Transverse colon (tissue), 4 donors: ENCODE measurements around the gene GRIK4. TPM values are rescaled to one million over a fixed set of nuclear protein-coding genes. Genes with fewer than 3 reads are reported as not detected.

Experiments used
- DNase-seq: peaks from one replicate; pipeline ENCODE4 v3.0.0-alpha.2; 2019
- H3K27ac ChIP-seq, 4 donors: fragments of 200-600 bp; sonication (generic); 2 replicates each; pipeline ENCODE4 v1.5.1; 2016 to 2018; ENCODE audit warnings: inconsistent platforms in 4 of 4
- H3K27me3 ChIP-seq: fragments of 200-600 bp; sonication (generic); 2 replicates; pipeline ENCODE4 v1.5.1; 2017; ENCODE audit warnings: inconsistent platforms
- H3K36me3 ChIP-seq, 4 donors: fragments of 200-600 bp; sonication (generic); 2 replicates each; pipeline ENCODE4 v1.5.1; 2017 to 2019; ENCODE audit warnings: inconsistent platforms in 4 of 4
- H3K4me1 ChIP-seq, 4 donors: fragments of 200-600 bp; sonication (generic); 2 replicates each; pipeline ENCODE4 v1.5.1; 2017 to 2020; ENCODE audit warnings: inconsistent platforms in 4 of 4
- H3K4me3 ChIP-seq, 4 donors: fragments of 200-600 bp; sonication (generic); 1 replicate in 1 of 4; 2 replicates in 3 of 4; pipeline versions ENCODE4 v1.5.1 to v1.6.1; 2017 to 2019; ENCODE audit warnings: inconsistent platforms in 4 of 4
- H3K9me3 ChIP-seq, 2 donors: fragments of 200-600 bp; sonication (generic); 2 replicates each; pipeline ENCODE4 v1.5.1; 2017 to 2019; ENCODE audit warnings: inconsistent platforms in 2 of 2
- CTCF ChIP-seq, 5 experiments: fragments of 200-600 bp in 3 of 5; fragments of 450-650 bp in 2 of 5; sonication (generic) in 3 of 5; IDR thresholded peaks; 1 replicate in 2 of 5; 2 replicates in 3 of 5; pipeline ENCODE4 v1.5.1; 2016 to 2017; ENCODE audit warnings: antibody characterized with exemption in 5 of 5, inconsistent platforms in 3 of 5, mild to moderate bottlenecking in 2 of 5, moderate library complexity in 1 of 5
- EP300 ChIP-seq: sonication (generic); formaldehyde crosslinking; IDR thresholded peaks from one replicate; pipeline ENCODE4 v1.6.1; 2017; ENCODE audit warnings: antibody characterized with exemption, low read depth
- POLR2A ChIP-seq: fragments of 450-650 bp; IDR thresholded peaks from one replicate; pipeline ENCODE4 v1.6.1; 2016; ENCODE audit warnings: antibody characterized with exemption, mild to moderate bottlenecking, moderate library complexity
- POLR2AphosphoS5 ChIP-seq, 3 donors: sonication (generic); formaldehyde crosslinking; IDR thresholded peaks; one replicate each; pipeline ENCODE4 v1.6.1; 2016; ENCODE audit warnings: antibody characterized with exemption in 3 of 3
- WGBS, 2 donors: methylation state at CpG; one replicate each; pipeline ENCODE4 v1.1.5; 2018; ENCODE audit warnings: low coverage in 1 of 2; 5-methylcytosine and 5-hydroxymethylcytosine counted together
- in situ Hi-C, 4 donors: fragments of 200-750 bp; cut with MboI; loops; one replicate each; pipeline versions ENCODE4 v1.15.0 to v1.15.1; 2017; ENCODE audit warnings: low sequenced_read_pairs in 3 of 4, low pct_ligation_motif_present in 1 of 4, low pct_unique_long_range_greater_than_20kb in 1 of 4
- intact Hi-C: fragments of 100-400 bp; cut with DNase I; formaldehyde crosslinking; loops from one replicate; pipeline ENCODE4 v1.15.1; 2023; ENCODE audit warnings: low total_unique reads
- total RNA-seq, 4 donors: library from RNA; depleted of rRNA; stranded (reverse); fragments of >200 nt; gene quantifications; one replicate each; pipeline ENCODE4 v1.1.0, GENCODE V29; 2016

Gene GRIK4
- total RNA-seq, 4 donors from 2014 or later: 2.6 TPM; not detected in 3

- H3K27me3 ChIP-seq: peaks cover 83% of the 10 kb centered on the region
- peaks cover 0 to 14% (median 12%) of the 10 kb centered on the region in 4 donors for H3K4me1 ChIP-seq
- in situ Hi-C loops: no loop called here
- intact Hi-C loops: no loop called here
- no peaks in the 10 kb centered on the region for H3K9me3 ChIP-seq
- H3K27ac ChIP-seq: no peak overlapping the region
- WGBS, 2 donors: 83 to 89% methylated on average over 11 to 14 of the region's 14 CpGs
- no peaks in the 10 kb centered on the region for H3K36me3 ChIP-seq
- DNase-seq: no peak
- H3K4me3 ChIP-seq: no peak overlapping the region
- TF ChIP-seq POLR2A (no peak), CTCF (IDR thresholded peaks at IDR 0.05) (no peak), POLR2AphosphoS5 (IDR thresholded peaks at IDR 0.05) (no peak), EP300 (no peak)
These were observed 54.1 kb downstream of the GRIK4 start for GRCh38 chr11:120565466-120566155.

- Histone ChIP-seq H3K4me1 (peaks cover 0 to 14% (median 12%) of the 10 kb centered on the region in 4 donors), H3K4me3 (no peak overlapping the region), H3K36me3 (no peaks in the 10 kb centered on the region), H3K27ac (no peak overlapping the region), H3K27me3 (peaks cover 83% of the 10 kb centered on the region), H3K9me3 (no peaks in the 10 kb centered on the region)
- WGBS, 2 donors: 68 to 85% methylated on average over 5 of the region's 5 CpGs
- TF ChIP-seq POLR2AphosphoS5 (IDR thresholded peaks at IDR 0.05): no peak
- no peak for TF ChIP-seq CTCF (IDR thresholded peaks at IDR 0.05)
- TF ChIP-seq EP300: no peak
- no peak for TF ChIP-seq POLR2A
- no peak for DNase-seq
- intact Hi-C loops (no loop called here), in situ Hi-C loops (no loop called here)
These were observed 54.6 kb downstream of the GRIK4 start for GRCh38 chr11:120566176-120566575.

GRCh38 chr11:120568572-120569307 lies 57.2 kb downstream of the GRIK4 start:
- intact Hi-C loops: no loop called here
- in situ Hi-C loops: no loop called here

More at GRCh38 chr11:120568572-120569307, 57.2 kb downstream of the GRIK4 start:
- no peak for DNase-seq
- 74 to 100% methylated on average over 1 to 8 of the region's 8 CpGs for WGBS, 2 donors
- no peaks in the 10 kb centered on the region for H3K9me3 ChIP-seq
- TF ChIP-seq POLR2A (no peak), CTCF (IDR thresholded peaks at IDR 0.05) (no peak), EP300 (no peak), POLR2AphosphoS5 (IDR thresholded peaks at IDR 0.05) (no peak)
- no peaks in the 10 kb centered on the region for H3K36me3 ChIP-seq
- H3K4me1 ChIP-seq: peaks cover 0 to 14% (median 12%) of the 10 kb centered on the region in 4 donors
- H3K27me3 ChIP-seq: peaks cover 60% of the 10 kb centered on the region
- H3K4me3 ChIP-seq: no peak overlapping the region
- H3K27ac ChIP-seq: no peak overlapping the region
